Measurements from ENCODE around the gene PPM1N. TPM values are rescaled to one million over a fixed set of nuclear protein-coding genes. Genes with fewer than 3 reads are reported as not detected.

The PPM1N gene
- total and polyA plus RNA-seq, 2 of the 13 experiments (the other 11 are each of a cell fraction or from before 2014, with no cell fraction given), result 0.31 to 1.8 TPM

DNA sequence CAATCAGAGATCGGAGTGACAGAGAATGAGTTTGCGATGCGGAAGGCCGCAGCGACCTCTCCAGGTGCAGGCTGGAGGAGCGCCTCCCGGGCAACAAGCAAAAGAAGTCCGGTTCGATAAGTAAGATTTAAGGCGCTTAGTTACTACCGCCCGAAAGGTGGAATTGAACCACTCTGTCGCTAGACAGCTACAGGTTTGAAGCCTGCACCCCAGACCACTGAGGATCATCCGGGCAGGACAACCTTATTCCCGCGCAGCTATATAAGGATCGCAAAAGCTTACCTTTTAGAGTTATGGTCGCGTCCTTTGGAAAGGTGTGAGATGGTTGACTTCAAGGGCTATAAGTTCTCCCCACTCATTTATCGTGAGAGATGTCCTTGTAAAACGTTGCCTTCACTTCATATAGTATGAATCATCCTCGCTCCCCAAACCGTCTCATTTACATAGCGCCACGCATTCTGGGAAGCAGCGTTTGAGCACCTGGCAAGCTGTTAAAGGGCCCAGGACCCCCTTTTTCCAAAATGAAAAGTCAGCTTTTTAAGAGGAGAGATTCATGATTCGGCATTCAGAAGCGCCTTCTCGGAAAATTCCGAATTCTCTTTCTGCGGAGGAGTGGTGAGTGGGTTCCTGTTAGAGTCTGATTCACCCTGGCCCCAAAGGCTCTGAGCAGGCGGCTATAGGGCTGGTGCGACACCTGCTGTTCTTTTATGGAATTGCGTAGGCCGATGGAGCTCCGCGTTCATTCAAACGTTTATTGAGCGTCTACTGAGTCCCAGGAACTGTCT, 19.6 kb upstream of the PPM1N start (continued):
- TF ChIP-seq, protein P1, sequence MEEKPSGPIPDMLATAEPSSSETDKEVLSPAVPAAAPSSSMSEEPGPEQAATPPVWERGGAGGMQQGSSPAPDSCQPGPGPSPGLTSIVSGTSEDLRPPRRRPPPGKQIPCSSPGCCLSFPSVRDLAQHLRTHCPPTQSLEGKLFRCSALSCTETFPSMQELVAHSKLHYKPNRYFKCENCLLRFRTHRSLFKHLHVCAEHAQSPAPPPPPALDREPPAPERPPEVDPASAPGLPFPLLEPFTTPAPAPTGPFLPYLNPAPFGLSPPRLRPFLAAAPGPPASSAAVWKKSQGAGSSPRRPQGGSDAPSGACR (CRISPR knock-in tag; IDR thresholded peaks at IDR 0.05), result 0 out of 2 replicates have a peak, but pooled peaks have one; percentile 21
- peak; percentile 64; the same call in 1 of the 2 replicates for TF ChIP-seq ETV5 (CRISPR knock-in tag; IDR thresholded peaks at IDR 0.05; ENCODE audit: borderline replicate concordance)
- no peak for TF ChIP-seq HNRNPH1 (optimal IDR thresholded peaks at IDR 0.05; ENCODE audit: low read depth, low read length)
- TF ChIP-seq, protein P2, sequence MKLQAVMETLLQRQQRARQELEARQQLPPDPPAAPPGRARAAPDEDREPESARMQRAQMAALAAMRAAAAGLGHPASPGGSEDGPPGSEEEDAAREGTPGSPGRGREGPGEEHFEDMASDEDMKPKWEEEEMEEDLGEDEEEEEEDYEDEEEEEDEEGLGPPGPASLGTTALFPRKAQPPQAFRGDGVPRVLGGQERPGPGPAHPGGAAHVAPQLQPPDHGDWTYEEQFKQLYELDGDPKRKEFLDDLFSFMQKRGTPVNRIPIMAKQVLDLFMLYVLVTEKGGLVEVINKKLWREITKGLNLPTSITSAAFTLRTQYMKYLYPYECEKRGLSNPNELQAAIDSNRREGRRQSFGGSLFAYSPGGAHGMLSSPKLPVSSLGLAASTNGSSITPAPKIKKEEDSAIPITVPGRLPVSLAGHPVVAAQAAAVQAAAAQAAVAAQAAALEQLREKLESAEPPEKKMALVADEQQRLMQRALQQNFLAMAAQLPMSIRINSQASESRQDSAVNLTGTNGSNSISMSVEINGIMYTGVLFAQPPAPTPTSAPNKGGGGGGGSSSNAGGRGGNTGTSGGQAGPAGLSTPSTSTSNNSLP (IDR thresholded peaks at IDR 0.05; ENCODE audit: low read depth, low read length), result peak; percentile 74
- TF ChIP-seq ERF (CRISPR knock-in tag; IDR thresholded peaks at IDR 0.05), result no peak
- TF ChIP-seq MAFG (CRISPR knock-in tag; IDR thresholded peaks at IDR 0.05), result no peak
- peak; percentile 97 for TF ChIP-seq IKZF5 (CRISPR knock-in tag; IDR thresholded peaks at IDR 0.05)
- TF ChIP-seq ZNF468 (CRISPR knock-in tag; IDR thresholded peaks at IDR 0.05), result no peak
- TF ChIP-seq ZNF484 (CRISPR knock-in tag; IDR thresholded peaks at IDR 0.05; ENCODE audit: borderline replicate concordance, low read depth), result no peak
- TF ChIP-seq ZNF260 (CRISPR knock-in tag; IDR thresholded peaks at IDR 0.05; ENCODE audit: borderline replicate concordance, low read depth), result no peak
- TF ChIP-seq HMG20A (CRISPR knock-in tag; IDR thresholded peaks at IDR 0.05; ENCODE audit: borderline replicate concordance), result peak; percentile 53; the same call in 1 of the 2 replicates
- no peak for TF ChIP-seq SSRP1 (CRISPR knock-in tag; IDR thresholded peaks at IDR 0.05)
- no peak for TF ChIP-seq ZNF773 (CRISPR knock-in tag; IDR thresholded peaks at IDR 0.05; ENCODE audit: borderline replicate concordance)
- peak; percentile 66; the same call in 1 of the 2 replicates for TF ChIP-seq MAFF (IDR thresholded peaks at IDR 0.05; ENCODE audit: low read depth, low read length)
- no peak for TF ChIP-seq ZNF776 (CRISPR knock-in tag; IDR thresholded peaks at IDR 0.05)
- no peak for TF ChIP-seq TRIM24 (CRISPR knock-in tag; IDR thresholded peaks at IDR 0.05)
- no peak for TF ChIP-seq ZNF101 (CRISPR knock-in tag; IDR thresholded peaks at IDR 0.05; ENCODE audit: borderline replicate concordance, low read depth)
- TF ChIP-seq ZFP36L1 (CRISPR knock-in tag; IDR thresholded peaks at IDR 0.05), result no peak
- TF ChIP-seq ZSCAN5A (CRISPR knock-in tag; IDR thresholded peaks at IDR 0.05; ENCODE audit: borderline replicate concordance), result 0 out of 2 replicates have a peak, but pooled peaks have one; percentile 34
- peak; percentile 37; the same call in 1 of the 2 replicates for TF ChIP-seq TBX2 (CRISPR knock-in tag; IDR thresholded peaks at IDR 0.05; ENCODE audit: borderline replicate concordance)
- TF ChIP-seq, protein P3, sequence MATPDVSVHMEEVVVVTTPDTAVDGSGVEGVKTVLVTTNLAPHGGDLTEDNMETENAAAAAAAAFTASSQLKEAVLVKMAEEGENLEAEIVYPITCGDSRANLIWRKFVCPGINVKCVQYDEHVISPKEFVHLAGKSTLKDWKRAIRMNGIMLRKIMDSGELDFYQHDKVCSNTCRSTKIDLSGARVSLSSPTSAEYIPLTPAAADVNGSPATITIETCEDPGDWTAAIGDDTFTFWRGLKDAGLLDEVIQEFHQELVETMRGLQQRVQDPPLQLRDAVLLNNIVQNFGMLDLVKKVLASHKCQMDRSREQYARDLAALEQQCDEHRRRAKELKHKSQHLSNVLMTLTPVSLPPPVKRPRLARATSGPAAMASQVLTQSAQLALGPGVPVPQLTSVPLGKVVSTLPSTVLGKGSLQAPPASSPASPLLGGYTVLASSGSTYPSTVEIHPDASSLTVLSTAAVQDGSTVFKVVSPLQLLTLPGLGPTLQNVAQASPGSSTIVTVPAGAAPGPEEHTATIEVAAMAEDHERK (CRISPR knock-in tag; IDR thresholded peaks at IDR 0.05; ENCODE audit: low read depth), result 0 out of 2 replicates have a peak, but pooled peaks have one; percentile 10
- TF ChIP-seq PREB (CRISPR knock-in tag; IDR thresholded peaks at IDR 0.05), result no peak
